Large intestine (tissue), 3 donors: Measurements from ENCODE around the gene PATJ. TPM values are rescaled to one million over a fixed set of nuclear protein-coding genes. Genes with fewer than 3 reads are reported as not detected.

Source experiments
- DNase-seq, 2 donors: peaks; one replicate each; pipeline versions ENCODE4 v3.0.0 to v3.0.0-alpha.2; 2013
- H3K27ac ChIP-seq: one replicate; pipeline ENCODE4 v1.5.1; 2013; ENCODE audit warnings: low read length
- H3K27me3 ChIP-seq: 2 replicates; pipeline ENCODE4 v1.6.1; 2013; ENCODE audit warnings: low read length; ENCODE audit not compliant: control insufficient read depth, insufficient read depth
- H3K36me3 ChIP-seq: 2 replicates; pipeline ENCODE4 v1.6.1; 2013; ENCODE audit warnings: low read length; ENCODE audit not compliant: control insufficient read depth, insufficient read depth
- H3K4me1 ChIP-seq: one replicate; pipeline ENCODE4 v1.6.1; 2013; ENCODE audit warnings: low read length; ENCODE audit not compliant: control insufficient read depth, insufficient read depth
- H3K4me3 ChIP-seq: one replicate; pipeline ENCODE4 v1.5.1; 2013; ENCODE audit warnings: low read length
- H3K9me3 ChIP-seq: one replicate; pipeline ENCODE4 v1.6.1; 2013; ENCODE audit warnings: mild to moderate bottlenecking, low read depth, low read length, moderate library complexity; ENCODE audit not compliant: control insufficient read depth
- WGBS: methylation state at CpG from one replicate; pipeline ENCODE4 v1.1.5; 2013; ENCODE audit warnings: low lambda C conversion rate; ENCODE audit not compliant: insufficient coverage; 5-methylcytosine and 5-hydroxymethylcytosine counted together
- polyA plus RNA-seq: library from polyadenylated mRNA; unstranded; fragments of 120-200 nt; gene quantifications from one replicate; pipeline ENCODE4 v1.2.1, GENCODE V29; 2013

PATJ gene
- polyA plus RNA-seq, 1 donor, result 33.0 TPM

GRCh38 chr1:61904354-61904753, 162.1 kb downstream of the PATJ start:
- Histone ChIP-seq H3K9me3 (no peaks in the 10 kb centered on the region), H3K36me3 (peaks cover 14% of the 10 kb centered on the region), H3K27ac (no peak overlapping the region), H3K27me3 (no peaks in the 10 kb centered on the region), H3K4me1 (no peaks in the 10 kb centered on the region), H3K4me3 (no peak overlapping the region)
- DNase-seq, result no peak
- WGBS, result no CpG with 5 or more reads among the region's 1 CpG

- Histone ChIP-seq H3K27me3 (no peaks in the 10 kb centered on the region), H3K36me3 (peaks cover 8% of the 10 kb centered on the region), H3K9me3 (no peaks in the 10 kb centered on the region), H3K27ac (no peak overlapping the region), H3K4me1 (no peaks in the 10 kb centered on the region), H3K4me3 (no peak overlapping the region)
- no peak for DNase-seq
- WGBS, result 100% methylated on average over 2 of the region's 4 CpGs
These were observed 164.8 kb downstream of the PATJ start for GRCh38 chr1:61907102-61907501.

- H3K4me1 ChIP-seq, result no peaks in the 10 kb centered on the region
- no peaks in the 10 kb centered on the region for H3K27me3 ChIP-seq
- no peaks in the 10 kb centered on the region for H3K9me3 ChIP-seq
- DNase-seq, result no peak
- H3K27ac ChIP-seq, result no peak overlapping the region
- H3K36me3 ChIP-seq, result peaks cover 10% of the 10 kb centered on the region
- H3K4me3 ChIP-seq, result no peak overlapping the region
These were observed 167.8 kb downstream of the PATJ start for GRCh38 chr1:61910035-61910434.

GRCh38 chr1:61914823-61915482, 172.7 kb downstream of the PATJ start:
- no peak for DNase-seq
- H3K9me3 ChIP-seq, result no peaks in the 10 kb centered on the region

GRCh38 chr1:61921435-61921834, 179.2 kb downstream of the PATJ start:
- no peak for DNase-seq

More at GRCh38 chr1:61914823-61915482, 172.7 kb downstream of the PATJ start:
- Histone ChIP-seq H3K27ac (no peak overlapping the region), H3K36me3 (peaks cover 11% of the 10 kb centered on the region), H3K4me3 (no peak overlapping the region), H3K4me1 (no peaks in the 10 kb centered on the region), H3K27me3 (no peaks in the 10 kb centered on the region)
- 50% methylated on average over 1 of the region's 4 CpGs for WGBS

GRCh38 chr1:61922950-61923480, 180.7 kb downstream of the PATJ start:
- no peaks in the 10 kb centered on the region for H3K4me1 ChIP-seq
- DNase-seq, result no peak
- H3K27me3 ChIP-seq, result no peaks in the 10 kb centered on the region
- peaks cover 16% of the 10 kb centered on the region for H3K36me3 ChIP-seq
- H3K9me3 ChIP-seq, result no peaks in the 10 kb centered on the region
- H3K27ac ChIP-seq, result no peak overlapping the region
- WGBS, result 100% methylated on average over 2 of the region's 3 CpGs
- H3K4me3 ChIP-seq, result no peak overlapping the region

More at GRCh38 chr1:61921435-61921834, 179.2 kb downstream of the PATJ start:
- no peak overlapping the region for H3K27ac ChIP-seq
- no peaks in the 10 kb centered on the region for H3K9me3 ChIP-seq
- no peaks in the 10 kb centered on the region for H3K4me1 ChIP-seq
- H3K4me3 ChIP-seq, result no peak overlapping the region
- no peaks in the 10 kb centered on the region for H3K27me3 ChIP-seq
- peaks cover 18% of the 10 kb centered on the region for H3K36me3 ChIP-seq

GRCh38 chr1:61925591-61926298, 183.5 kb downstream of the PATJ start:
- no CpG with 5 or more reads among the region's 1 CpG for WGBS

GRCh38 chr1:61926597-61926996, 184.3 kb downstream of the PATJ start:
- WGBS, result 60% methylated on average over 2 of the region's 3 CpGs
- Histone ChIP-seq H3K4me1 (no peaks in the 10 kb centered on the region), H3K36me3 (peaks cover 10% of the 10 kb centered on the region), H3K4me3 (no peak overlapping the region), H3K27me3 (no peaks in the 10 kb centered on the region), H3K27ac (no peak overlapping the region), H3K9me3 (no peaks in the 10 kb centered on the region)
- no peak for DNase-seq

More at GRCh38 chr1:61925591-61926298, 183.5 kb downstream of the PATJ start:
- no peaks in the 10 kb centered on the region for H3K27me3 ChIP-seq
- H3K27ac ChIP-seq, result no peak overlapping the region
- no peaks in the 10 kb centered on the region for H3K4me1 ChIP-seq
- H3K4me3 ChIP-seq, result no peak overlapping the region
- peak in 1 of 2 donors; percentile 12 for DNase-seq
- no peaks in the 10 kb centered on the region for H3K9me3 ChIP-seq
- H3K36me3 ChIP-seq, result peaks cover 12% of the 10 kb centered on the region

- 80% methylated on average over 1 of the region's 5 CpGs for WGBS
- Histone ChIP-seq H3K9me3 (no peaks in the 10 kb centered on the region), H3K27me3 (no peaks in the 10 kb centered on the region), H3K27ac (no peak overlapping the region), H3K4me3 (no peak overlapping the region), H3K36me3 (peaks cover 3% of the 10 kb centered on the region), H3K4me1 (no peaks in the 10 kb centered on the region)
- no peak for DNase-seq
These were observed 187.9 kb downstream of the PATJ start for GRCh38 chr1:61930116-61930645.

- H3K4me3 ChIP-seq, result no peak overlapping the region
- no peaks in the 10 kb centered on the region for H3K9me3 ChIP-seq
- DNase-seq, result no peak
- H3K27me3 ChIP-seq, result no peaks in the 10 kb centered on the region
- WGBS, result no CpG with 5 or more reads among the region's 3 CpGs
- H3K36me3 ChIP-seq, result peaks cover 3% of the 10 kb centered on the region
- H3K4me1 ChIP-seq, result no peaks in the 10 kb centered on the region
- no peak overlapping the region for H3K27ac ChIP-seq
These were observed 189.5 kb downstream of the PATJ start for GRCh38 chr1:61931587-61932279.
